HEK293T (cell line): ENCODE data around the gene ARSA.

ENCODE experiments used
- ARNT ChIP-seq: fragments of 450-650 bp; IDR thresholded peaks from 2 replicates; pipeline ENCODE4 v1.6.1; 2017; ENCODE audit warnings: mild to moderate bottlenecking
- BHLHE40 ChIP-seq: fragments of 450-650 bp; IDR thresholded peaks from 2 replicates; pipeline ENCODE4 v1.6.1; 2016; ENCODE audit warnings: mild to moderate bottlenecking, moderate library complexity, borderline replicate concordance
- ELF4 ChIP-seq: fragments of 450-650 bp; IDR thresholded peaks from 2 replicates; pipeline ENCODE4 v1.6.1; 2017; ENCODE audit warnings: antibody characterized with exemption
- FOXA1 ChIP-seq: fragments of 450-650 bp; IDR thresholded peaks from 2 replicates; pipeline ENCODE4 v1.6.1; 2016; ENCODE audit warnings: mild to moderate bottlenecking
- FOXM1 ChIP-seq: fragments of 450-650 bp; IDR thresholded peaks from 2 replicates; pipeline ENCODE4 v1.6.1; 2017; ENCODE audit warnings: mild to moderate bottlenecking, borderline replicate concordance
- HDGF ChIP-seq: fragments of 450-650 bp; IDR thresholded peaks from 2 replicates; pipeline ENCODE4 v1.6.1; 2017; ENCODE audit warnings: antibody characterized with exemption, borderline replicate concordance
- L3MBTL2 ChIP-seq: fragments of 450-650 bp; conservative IDR thresholded peaks from 2 replicates; pipeline ENCODE4 v1.6.1; 2016; ENCODE audit warnings: mild to moderate bottlenecking
- LEF1 ChIP-seq: fragments of 450-650 bp; IDR thresholded peaks from 2 replicates; pipeline ENCODE4 v1.6.1; 2017; ENCODE audit warnings: mild to moderate bottlenecking, borderline replicate concordance
- NFRKB ChIP-seq: fragments of 450-650 bp; IDR thresholded peaks from 2 replicates; pipeline ENCODE4 v1.6.1; 2016; ENCODE audit warnings: mild to moderate bottlenecking, moderate library complexity
- SP1 ChIP-seq: fragments of 450-650 bp; IDR thresholded peaks from 2 replicates; pipeline ENCODE4 v1.6.1; 2017
- SUZ12 ChIP-seq: fragments of 450-650 bp; IDR thresholded peaks from 2 replicates; pipeline ENCODE4 v1.6.1; 2016; ENCODE audit warnings: mild to moderate bottlenecking
- TARDBP ChIP-seq: fragments of 450-650 bp; IDR thresholded peaks from 2 replicates; pipeline ENCODE4 v1.6.1; 2016
- ZNF384 ChIP-seq: fragments of 450-650 bp; IDR thresholded peaks from 2 replicates; pipeline ENCODE4 v1.6.1; 2016
- TF ChIP-seq, protein P1 (sequence below): fragments of 450-650 bp; IDR thresholded peaks from 2 replicates; pipeline ENCODE4 v1.6.1; 2016

- TF ChIP-seq ARNT (no peak), HDGF (no peak), ELF4 (no peak), SP1 (no peak), LEF1 (no peak), ZNF384 (no peak), FOXA1 (no peak), TARDBP (no peak), SUZ12 (no peak), L3MBTL2 (no peak), FOXM1 (no peak), NFRKB (no peak), BHLHE40 (no peak)
- TF ChIP-seq, protein P1, sequence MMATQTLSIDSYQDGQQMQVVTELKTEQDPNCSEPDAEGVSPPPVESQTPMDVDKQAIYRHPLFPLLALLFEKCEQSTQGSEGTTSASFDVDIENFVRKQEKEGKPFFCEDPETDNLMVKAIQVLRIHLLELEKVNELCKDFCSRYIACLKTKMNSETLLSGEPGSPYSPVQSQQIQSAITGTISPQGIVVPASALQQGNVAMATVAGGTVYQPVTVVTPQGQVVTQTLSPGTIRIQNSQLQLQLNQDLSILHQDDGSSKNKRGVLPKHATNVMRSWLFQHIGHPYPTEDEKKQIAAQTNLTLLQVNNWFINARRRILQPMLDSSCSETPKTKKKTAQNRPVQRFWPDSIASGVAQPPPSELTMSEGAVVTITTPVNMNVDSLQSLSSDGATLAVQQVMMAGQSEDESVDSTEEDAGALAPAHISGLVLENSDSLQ = no peak
Measured at GRCh38 chr22:50609599-50609998, 18.4 kb downstream of the ARSA start.
